Colonic mucosa (tissue), 4 donors: ENCODE data around the gene GSK3A. TPM values are rescaled to one million over a fixed set of nuclear protein-coding genes. Genes with fewer than 3 reads are reported as not detected.

Experiments
- DNase-seq: peaks from one replicate; pipeline ENCODE4 v3.0.0-alpha.2; 2020
- H3K27ac ChIP-seq: fragments of 200-600 bp; one replicate; pipeline ENCODE4 v1.8.0; 2021
- H3K27me3 ChIP-seq: fragments of 200-600 bp; one replicate; pipeline ENCODE4 v1.8.0; 2021
- H3K36me3 ChIP-seq: fragments of 200-600 bp; one replicate; pipeline ENCODE4 v1.8.0; 2021
- H3K4me1 ChIP-seq: fragments of 200-600 bp; one replicate; pipeline ENCODE4 v1.8.0; 2021; ENCODE audit warnings: mild to moderate bottlenecking
- H3K4me3 ChIP-seq: fragments of 200-600 bp; one replicate; pipeline ENCODE4 v1.8.0; 2021
- H3K9ac ChIP-seq, 2 donors: one replicate each; pipeline ENCODE4 v1.7.0; 2013; ENCODE audit warnings: control low read depth in 2 of 2, low read depth in 2 of 2, low read length in 2 of 2
- H3K9me3 ChIP-seq: fragments of 200-600 bp; one replicate; pipeline ENCODE4 v1.8.0; 2021
- CTCF ChIP-seq: fragments of 200-600 bp; IDR thresholded peaks from one replicate; pipeline ENCODE4 v1.8.0; 2022; ENCODE audit warnings: antibody characterized with exemption, mild to moderate bottlenecking
- intact Hi-C: fragments of 100-400 bp; cut with DNase I; formaldehyde crosslinking; loops from one replicate; pipeline ENCODE4 v1.14.1; 2022
- total RNA-seq, 2 donors: library from RNA; stranded (reverse); fragmentation: NEBNext Ultra II Directional in 1 of 2; extraction: Animal tissue kit (Norgen Biotek cat#: 25700) in 1 of 2; gene quantifications; one replicate each; pipeline ENCODE4 v1.2.1, GENCODE V29; 2021
- donor health status: healthy.
- donor health status: DM: no; HTN: no; CAD: no.
- donor health status: DM: no; HTN: no; CAD: no.

The GSK3A gene
- total RNA-seq, 2 donors from 2014 or later, result 47.8 to 51.8 TPM

DNA sequence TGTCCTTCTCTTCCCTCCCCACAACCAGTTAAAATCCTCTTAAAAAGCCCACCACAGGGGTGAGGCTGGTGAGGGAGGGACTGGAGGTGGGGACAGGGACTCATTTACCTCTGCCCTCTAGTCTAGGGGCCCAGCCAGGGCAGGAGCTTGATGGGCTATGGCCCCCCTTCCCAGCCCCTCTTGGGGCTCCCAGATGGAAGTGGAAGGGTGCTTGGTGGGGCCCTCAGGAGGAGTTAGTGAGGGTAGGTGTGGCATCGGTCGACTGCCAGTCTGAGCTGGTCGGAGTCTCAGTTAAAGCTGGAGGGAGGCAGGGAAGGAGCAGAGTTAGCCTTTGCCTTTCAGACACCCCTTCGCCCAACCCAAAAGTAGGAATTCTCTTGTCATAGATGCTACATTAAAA, 11.8 kb downstream of the GSK3A start:
- Histone ChIP-seq H3K27me3 (no peaks in the 10 kb centered on the region), H3K4me1 (no peaks in the 10 kb centered on the region), H3K9ac (no peak overlapping the region), H3K9me3 (no peaks in the 10 kb centered on the region), H3K27ac (no peak overlapping the region), H3K36me3 (no peaks in the 10 kb centered on the region), H3K4me3 (no peak overlapping the region)
- TF ChIP-seq CTCF, result no peak
- intact Hi-C loops, result no loop called here
- DNase-seq, result no peak

DNA sequence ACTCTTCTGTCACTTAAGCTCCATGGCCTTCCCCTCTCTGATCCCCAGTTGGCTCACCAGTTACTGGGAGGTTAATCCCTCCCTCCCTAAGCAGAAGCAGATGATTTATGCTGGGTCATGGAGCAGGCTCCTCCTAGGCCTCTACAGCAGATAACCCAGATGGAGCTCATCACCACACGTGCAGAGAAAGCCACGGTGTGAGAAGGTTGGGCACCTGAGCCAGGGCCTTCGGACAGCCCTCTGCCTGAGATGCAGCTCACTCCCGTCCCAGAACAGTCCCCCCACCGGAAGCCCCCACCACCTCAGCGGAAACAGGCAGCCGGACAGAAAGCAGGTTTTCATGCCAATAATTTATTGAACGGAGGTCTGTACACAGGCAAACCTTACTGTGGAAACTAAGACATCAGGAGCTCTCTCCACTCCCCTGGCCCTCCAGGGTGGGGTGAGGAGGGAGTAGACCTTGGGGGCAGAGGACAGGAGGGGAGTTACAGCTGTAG, 12.5 kb downstream of the GSK3A start:
- H3K4me1 ChIP-seq, result no peaks in the 10 kb centered on the region
- no peak for DNase-seq
- H3K27me3 ChIP-seq, result no peaks in the 10 kb centered on the region
- H3K9ac ChIP-seq, result no peak overlapping the region
- peaks cover 3% of the 10 kb centered on the region for H3K36me3 ChIP-seq
- TF ChIP-seq CTCF, result no peak
- no peaks in the 10 kb centered on the region for H3K9me3 ChIP-seq
- no peak overlapping the region for H3K4me3 ChIP-seq
- intact Hi-C loops, result no loop called here
- H3K27ac ChIP-seq, result no peak overlapping the region

- Histone ChIP-seq H3K27ac (no peak overlapping the region), H3K9ac (no peak overlapping the region), H3K4me3 (no peak overlapping the region), H3K36me3 (peaks cover 4% of the 10 kb centered on the region), H3K4me1 (no peaks in the 10 kb centered on the region), H3K9me3 (no peaks in the 10 kb centered on the region), H3K27me3 (no peaks in the 10 kb centered on the region)
- intact Hi-C loops, result no loop called here
- TF ChIP-seq CTCF, result no peak
- DNase-seq, result no peak
Observed at GRCh38 chr19:42229301-42229854, 13.0 kb downstream of the GSK3A start.

- H3K4me1 ChIP-seq, result no peaks in the 10 kb centered on the region
- H3K9me3 ChIP-seq, result no peaks in the 10 kb centered on the region
- H3K27me3 ChIP-seq, result no peaks in the 10 kb centered on the region
- intact Hi-C loops, result no loop called here
- no peak for TF ChIP-seq CTCF
- H3K9ac ChIP-seq, result no peak overlapping the region
- no peak for DNase-seq
- peaks cover 4% of the 10 kb centered on the region for H3K36me3 ChIP-seq
- H3K4me3 ChIP-seq, result no peak overlapping the region
- H3K27ac ChIP-seq, result no peak overlapping the region
Observed at GRCh38 chr19:42228641-42229040, 13.8 kb downstream of the GSK3A start.

DNA sequence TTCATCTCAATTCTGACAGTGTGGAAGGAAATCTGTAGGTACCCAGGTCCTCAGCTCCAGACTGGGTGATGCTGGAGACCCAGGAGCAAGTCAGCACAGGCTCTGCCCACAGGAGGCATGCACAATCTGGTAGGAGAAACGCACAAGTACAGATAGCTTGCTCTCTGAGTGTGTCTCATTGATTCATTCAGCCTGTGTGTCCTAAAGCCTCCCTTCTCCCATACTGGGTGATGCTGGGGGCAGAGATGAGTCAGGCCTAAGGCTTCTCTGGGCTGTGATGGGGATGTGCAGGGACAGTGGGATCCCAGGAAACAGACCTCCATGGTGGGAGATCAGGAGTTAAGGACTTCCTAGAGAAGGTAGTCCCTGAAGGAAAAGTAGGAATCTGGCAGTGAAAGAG, 15.5 kb downstream of the GSK3A start:
- H3K9me3 ChIP-seq, result no peaks in the 10 kb centered on the region
- no peak overlapping the region for H3K4me3 ChIP-seq
- intact Hi-C loops, result no loop called here
- peaks cover 4% of the 10 kb centered on the region for H3K36me3 ChIP-seq
- no peaks in the 10 kb centered on the region for H3K27me3 ChIP-seq
- no peak for DNase-seq
- no peak for TF ChIP-seq CTCF
- H3K4me1 ChIP-seq, result peaks cover 5% of the 10 kb centered on the region
- H3K27ac ChIP-seq, result no peak overlapping the region
- no peak overlapping the region for H3K9ac ChIP-seq
